Stimulated activated naive CD8-positive, alpha-beta T cell treated with anti-CD3 and anti-CD28 coated beads, Interleukin-15, amount 100 ng/mL, for 72 hours (primary cell): ENCODE measurements around the gene HDAC10.

Experiments
- ATAC-seq: fragments of 150-1000 bp; cut with Tn5 transposase; 2 replicates; pipeline ENCODE4 v1.10.0; 2021; ENCODE audit warnings: mild to moderate bottlenecking, moderate library complexity
- DNase-seq, 2 donors: peaks; one replicate each; pipeline ENCODE4 v3.0.0; 2021 to 2022
- H3K27ac Mint-ChIP-seq, 2 donors: one replicate each; pipeline ENCODE4 v1.8.0; 2022; ENCODE audit warnings: mild to moderate bottlenecking in 2 of 2, mixed read lengths in 2 of 2, moderate library complexity in 2 of 2
- H3K27me3 Mint-ChIP-seq: one replicate; pipeline ENCODE4 v1.8.0; 2022; ENCODE audit warnings: mixed read lengths
- H3K4me1 Mint-ChIP-seq: one replicate; pipeline ENCODE4 v1.8.0; 2022; ENCODE audit warnings: mild to moderate bottlenecking, mixed read lengths
- H3K4me3 Mint-ChIP-seq, 2 donors: one replicate each; pipeline ENCODE4 v1.8.0; 2022; ENCODE audit warnings: mild to moderate bottlenecking in 2 of 2, mixed read lengths in 2 of 2, moderate library complexity in 1 of 2
- H3K9me3 Mint-ChIP-seq, 2 donors: one replicate each; pipeline ENCODE4 v1.8.0; 2022; ENCODE audit warnings: mixed read lengths in 2 of 2

HDAC10 gene

DNA sequence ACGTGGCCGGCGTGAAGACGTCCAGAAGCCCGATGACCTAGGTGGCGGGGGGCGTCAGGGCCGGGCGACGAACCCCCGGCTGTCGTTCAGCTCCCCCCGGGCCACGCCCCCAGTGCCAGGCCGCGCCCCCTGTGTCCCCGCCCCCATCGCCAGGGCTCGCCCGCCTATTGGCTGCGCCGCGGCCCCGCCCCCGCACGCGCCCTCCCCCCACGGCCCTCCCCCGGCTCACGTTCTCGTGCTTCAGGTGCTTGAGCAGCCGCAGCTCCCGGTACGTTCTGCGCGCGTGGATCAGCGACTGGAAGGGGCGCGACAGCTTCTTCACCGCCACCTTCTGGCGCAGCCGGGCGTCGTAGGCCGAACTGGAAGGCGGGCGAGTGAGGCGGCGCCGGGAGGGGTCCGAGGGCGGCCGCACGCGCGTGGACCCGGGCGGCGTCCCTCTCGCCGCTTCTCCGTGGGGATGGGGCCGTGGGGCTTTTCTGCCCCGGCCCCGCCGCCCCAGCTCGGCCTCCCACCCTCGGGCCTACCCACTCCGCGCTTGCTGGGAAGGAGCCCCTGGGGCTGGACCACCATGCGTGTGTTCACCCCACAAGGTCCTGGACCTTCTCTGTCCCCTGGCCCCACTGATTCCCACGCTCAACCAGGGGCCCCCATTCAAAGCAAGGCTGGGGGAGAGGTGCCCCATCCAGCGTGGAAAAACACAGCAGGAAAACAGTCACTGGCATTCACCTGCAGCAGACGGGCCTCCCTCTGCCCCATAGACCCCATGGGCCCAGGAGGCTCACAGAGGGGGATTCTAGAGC, 16.7 kb upstream of the HDAC10 start:
- DNase-seq: peak in 1 of 2 donors; percentile 48
- peaks cover 51% of the 10 kb centered on the region for H3K27me3 Mint-ChIP-seq
- no peaks in the 10 kb centered on the region for H3K9me3 Mint-ChIP-seq
- no peak for ATAC-seq
- peaks cover 34% of the 10 kb centered on the region for H3K4me1 Mint-ChIP-seq
- H3K4me3 Mint-ChIP-seq: peak overlapping the region in 1 of 2 donors; percentile 41
- no peak overlapping the region for H3K27ac Mint-ChIP-seq

DNA sequence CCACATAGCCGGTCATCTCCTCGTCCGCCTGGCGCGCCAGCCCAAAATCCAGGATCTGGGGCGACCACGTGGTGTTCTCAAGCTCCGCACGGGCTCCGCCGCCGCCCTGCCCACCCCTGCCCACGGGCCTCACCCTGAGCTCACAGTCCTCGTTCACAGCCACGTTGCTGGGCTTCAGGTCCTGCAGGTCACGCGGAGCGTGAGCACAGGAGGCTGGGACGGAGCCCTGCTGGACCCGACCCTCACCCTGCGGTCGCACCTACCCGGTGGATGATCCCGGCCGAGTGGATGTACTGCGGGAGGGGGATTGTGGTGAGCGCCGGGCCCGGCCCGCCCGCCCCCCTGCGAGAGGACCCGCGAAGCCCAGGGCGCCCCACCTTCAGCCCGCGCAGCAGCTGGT, 15.9 kb upstream of the HDAC10 start:
- DNase-seq (no peak), ATAC-seq (no peak)
- H3K27ac Mint-ChIP-seq: no peak overlapping the region
- no peak overlapping the region for H3K4me3 Mint-ChIP-seq
- no peaks in the 10 kb centered on the region for H3K9me3 Mint-ChIP-seq
- peaks cover 42% of the 10 kb centered on the region for H3K4me1 Mint-ChIP-seq
- H3K27me3 Mint-ChIP-seq: peaks cover 51% of the 10 kb centered on the region

DNA sequence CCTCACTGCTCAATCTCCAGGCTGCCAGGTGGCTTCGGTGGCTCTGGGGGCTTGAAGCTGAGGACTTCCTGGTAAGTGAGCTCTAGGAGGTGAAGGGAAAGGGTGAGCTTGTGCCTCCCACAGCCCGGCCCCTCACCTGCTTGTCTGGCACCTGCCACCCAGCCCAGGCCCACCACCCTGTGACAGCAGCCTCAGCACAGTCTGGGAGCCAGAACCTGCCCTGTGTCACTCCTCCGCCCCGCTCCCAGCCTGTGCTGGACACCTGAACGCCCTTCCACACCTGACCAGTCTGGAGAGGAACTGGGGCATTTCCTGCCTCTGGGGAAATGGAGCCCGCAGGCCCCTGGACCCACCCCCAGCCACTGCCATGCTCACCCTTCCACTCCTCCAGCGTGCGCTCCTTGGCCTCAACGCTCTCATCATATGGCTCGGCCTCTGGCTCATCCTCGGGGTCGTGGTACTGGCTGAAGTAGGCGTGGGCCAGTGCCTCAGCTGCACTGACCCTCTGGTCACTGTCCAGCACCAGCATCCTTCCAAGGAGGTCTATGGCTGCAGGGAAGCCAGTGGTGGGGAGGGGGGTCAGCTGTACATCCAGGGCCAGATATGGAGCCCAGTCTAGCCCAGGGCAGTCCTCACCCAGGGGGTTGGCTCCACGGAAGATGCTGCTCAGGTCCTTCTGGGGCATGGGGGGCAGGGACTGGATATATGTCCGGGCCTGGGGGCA, 14.0 kb upstream of the HDAC10 start:
- Mint-ChIP-seq H3K4me3 (no peak overlapping the region), H3K9me3 (no peaks in the 10 kb centered on the region), H3K27ac (no peak overlapping the region), H3K4me1 (peaks cover 34% of the 10 kb centered on the region), H3K27me3 (peaks cover 62% of the 10 kb centered on the region)
- DNase-seq (no peak), ATAC-seq (no peak)

- ATAC-seq (no peak), DNase-seq (no peak)
- H3K4me1 Mint-ChIP-seq: peaks cover 28% of the 10 kb centered on the region
- H3K27ac Mint-ChIP-seq: no peak overlapping the region
- H3K4me3 Mint-ChIP-seq: no peak overlapping the region
- no peaks in the 10 kb centered on the region for H3K9me3 Mint-ChIP-seq
- H3K27me3 Mint-ChIP-seq: peaks cover 67% of the 10 kb centered on the region
Measured at GRCh38 chr22:50264104-50264745, 13.2 kb upstream of the HDAC10 start.

GRCh38 chr22:50262973-50263617, 12.0 kb upstream of the HDAC10 start:
- Mint-ChIP-seq H3K4me3 (no peak overlapping the region), H3K27ac (no peak overlapping the region), H3K9me3 (no peaks in the 10 kb centered on the region), H3K27me3 (peaks cover 65% of the 10 kb centered on the region), H3K4me1 (peaks cover 17% of the 10 kb centered on the region)
- DNase-seq (no peak), ATAC-seq (no peak)

- Mint-ChIP-seq H3K9me3 (no peaks in the 10 kb centered on the region), H3K4me1 (peaks cover 15% of the 10 kb centered on the region), H3K27ac (peak overlapping the region in 1 of 2 donors; percentile 59), H3K27me3 (peaks cover 63% of the 10 kb centered on the region), H3K4me3 (peak overlapping the region; percentile 70 to 73)
- DNase-seq: no peak
- ATAC-seq: peak; percentile 29
Measured at GRCh38 chr22:50262460-50262911, 11.4 kb upstream of the HDAC10 start.

- Mint-ChIP-seq H3K4me1 (peaks cover 15% of the 10 kb centered on the region), H3K9me3 (no peaks in the 10 kb centered on the region), H3K4me3 (peak within 1 kb of the TSS; percentile 70 to 73), H3K27me3 (peaks cover 63% of the 10 kb centered on the region), H3K27ac (peak within 1 kb of the TSS in 1 of 2 donors; percentile 59)
- ATAC-seq: no peak
- no peak for DNase-seq
Measured at GRCh38 chr22:50261615-50262459, 10.8 kb upstream of the HDAC10 start, which contains the start of gene MAPK12. Gene MAPK12, minus strand, starts transcription at chr22:50261683. Its CDS starts 174 bp downstream, at chr22:50261509.

GRCh38 chr22:50260801-50261614, 9.9 kb upstream of the HDAC10 start:
- DNase-seq (peak in 1 of 2 donors; percentile 43), ATAC-seq (peak; percentile 48)
- H3K9me3 Mint-ChIP-seq: no peaks in the 10 kb centered on the region
- no peak overlapping the region for H3K27ac Mint-ChIP-seq
- H3K4me3 Mint-ChIP-seq: peak overlapping the region in 1 of 2 donors; percentile 65
- peaks cover 63% of the 10 kb centered on the region for H3K27me3 Mint-ChIP-seq
- peaks cover 15% of the 10 kb centered on the region for H3K4me1 Mint-ChIP-seq

DNA sequence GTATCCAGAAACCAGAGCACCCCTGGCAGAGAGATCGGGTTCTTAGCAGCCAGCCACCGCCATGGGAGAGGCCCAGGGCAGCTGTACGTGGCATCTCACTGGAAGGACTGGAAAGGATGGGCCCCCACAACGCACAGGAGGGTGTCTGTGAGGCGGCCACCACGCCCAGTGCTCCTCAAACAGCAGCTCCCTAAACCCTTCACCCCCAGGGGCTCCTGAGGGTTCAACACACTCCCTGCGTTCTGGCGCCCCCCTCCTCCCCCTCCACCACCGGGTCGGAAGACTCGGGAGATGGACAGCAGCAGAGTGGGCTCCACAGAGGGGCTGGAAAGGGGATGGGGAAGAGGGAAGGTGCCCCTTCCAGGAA, 9.4 kb upstream of the HDAC10 start:
- Mint-ChIP-seq H3K9me3 (no peaks in the 10 kb centered on the region), H3K27ac (no peak overlapping the region), H3K4me1 (peaks cover 15% of the 10 kb centered on the region), H3K4me3 (peak overlapping the region; percentile 22 to 65), H3K27me3 (peaks cover 62% of the 10 kb centered on the region)
- DNase-seq (no peak), ATAC-seq (no peak)

- no peak overlapping the region for H3K27ac Mint-ChIP-seq
- peaks cover 15% of the 10 kb centered on the region for H3K4me1 Mint-ChIP-seq
- H3K27me3 Mint-ChIP-seq: peaks cover 52% of the 10 kb centered on the region
- no peaks in the 10 kb centered on the region for H3K9me3 Mint-ChIP-seq
- no peak overlapping the region for H3K4me3 Mint-ChIP-seq
- DNase-seq: no peak
- ATAC-seq: no peak
Measured at GRCh38 chr22:50259302-50259701, 8.2 kb upstream of the HDAC10 start.

DNA sequence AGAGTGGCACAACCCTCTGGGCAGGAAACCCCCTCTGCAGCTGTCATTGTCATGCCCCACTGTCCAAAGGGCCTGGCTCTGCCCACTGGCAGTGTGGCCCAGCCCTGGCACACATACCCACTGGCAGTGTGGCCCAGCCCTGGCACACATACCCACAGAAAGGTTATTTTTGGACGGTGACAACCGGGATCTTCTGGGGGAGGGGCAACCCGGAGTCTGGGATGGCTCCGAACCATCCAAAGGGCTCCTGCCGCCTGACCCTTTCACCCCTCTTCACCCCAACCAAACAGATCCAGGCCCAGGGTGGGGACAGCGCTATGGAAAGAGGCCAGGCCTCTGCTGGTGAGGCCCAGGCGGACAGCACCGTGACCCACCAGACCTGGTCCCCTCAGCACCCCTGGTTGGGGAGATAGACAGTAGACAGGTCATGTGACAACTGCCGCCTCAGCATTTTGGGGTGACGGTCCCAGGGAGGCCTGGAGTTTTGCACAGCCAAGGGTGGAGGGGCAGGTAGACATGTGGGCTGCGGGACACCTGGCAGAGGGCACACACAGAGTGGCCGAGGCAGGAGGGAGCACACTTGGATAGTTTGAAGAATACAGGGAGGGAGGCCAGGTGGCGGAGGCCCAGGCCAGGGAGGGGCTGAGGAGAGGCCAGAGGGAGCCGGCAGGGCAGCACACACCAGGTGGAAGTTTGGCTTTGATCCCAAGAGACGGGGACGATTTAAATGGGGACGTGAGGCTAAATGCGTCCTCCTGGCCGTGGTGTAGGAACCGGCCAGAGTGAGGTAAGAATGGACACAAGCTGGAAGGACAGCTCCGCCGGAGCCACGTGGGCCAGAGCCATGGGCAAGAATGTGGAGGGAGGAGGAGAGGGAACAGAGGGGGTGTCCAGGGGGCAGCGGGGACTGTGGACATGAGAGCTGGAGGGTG, 7.6 kb upstream of the HDAC10 start:
- H3K27ac Mint-ChIP-seq: no peak overlapping the region
- peaks cover 15% of the 10 kb centered on the region for H3K4me1 Mint-ChIP-seq
- ATAC-seq (no peak), DNase-seq (no peak)
- peaks cover 45% of the 10 kb centered on the region for H3K27me3 Mint-ChIP-seq
- H3K9me3 Mint-ChIP-seq: no peaks in the 10 kb centered on the region
- no peak overlapping the region for H3K4me3 Mint-ChIP-seq

- Mint-ChIP-seq H3K4me1 (peaks cover 10% of the 10 kb centered on the region), H3K27ac (no peak overlapping the region), H3K27me3 (peaks cover 36% of the 10 kb centered on the region), H3K9me3 (no peaks in the 10 kb centered on the region), H3K4me3 (no peak overlapping the region)
- no peak for ATAC-seq
- no peak for DNase-seq
Measured at GRCh38 chr22:50257451-50258360, 6.6 kb upstream of the HDAC10 start.
